HUES48 (cell line): ENCODE data around the gene ACTG1.

Experiments
- H3K27ac ChIP-seq: one replicate; pipeline ENCODE4 v1.7.0; 2013; ENCODE audit warnings: low read depth, low read length, inconsistent platforms
- H3K27me3 ChIP-seq: 2 replicates; pipeline ENCODE4 v1.6.1; 2013; ENCODE audit warnings: mild to moderate bottlenecking, low read length; ENCODE audit not compliant: control insufficient read depth, insufficient read depth
- H3K36me3 ChIP-seq: 2 replicates; pipeline ENCODE4 v1.6.1; 2013; ENCODE audit warnings: low read length; ENCODE audit not compliant: control insufficient read depth, insufficient read depth
- H3K4me1 ChIP-seq: 2 replicates; pipeline ENCODE4 v1.6.1; 2013; ENCODE audit warnings: mild to moderate bottlenecking, low read length; ENCODE audit not compliant: control insufficient read depth, insufficient read depth
- H3K4me3 ChIP-seq: 2 replicates; pipeline ENCODE4 v1.5.1; 2013; ENCODE audit warnings: mild to moderate bottlenecking, low read depth, low read length
- H3K9ac ChIP-seq: 2 replicates; pipeline ENCODE4 v1.6.1; 2013; ENCODE audit warnings: mild to moderate bottlenecking, low read depth, low read length, moderate library complexity
- H3K9me3 ChIP-seq: 2 replicates; pipeline ENCODE4 v1.6.1; 2013; ENCODE audit warnings: low read length; ENCODE audit not compliant: control insufficient read depth, insufficient read depth

The ACTG1 gene

GRCh38 chr17:81473019-81473418 is 39.6 kb downstream of the ACTG1 start:
- H3K9me3 ChIP-seq = no peaks in the 10 kb centered on the region
- no peaks in the 10 kb centered on the region for H3K4me1 ChIP-seq
- no peaks in the 10 kb centered on the region; the same call in 1 of the 2 replicates for H3K27me3 ChIP-seq
- no peaks in the 10 kb centered on the region for H3K36me3 ChIP-seq
- no peak overlapping the region for H3K4me3 ChIP-seq
- no peak overlapping the region for H3K27ac ChIP-seq
- H3K9ac ChIP-seq = no peak overlapping the region

GRCh38 chr17:81471818-81472456 is 40.7 kb downstream of the ACTG1 start:
- Histone ChIP-seq H3K36me3 (no peaks in the 10 kb centered on the region), H3K9me3 (no peaks in the 10 kb centered on the region), H3K4me3 (no peak overlapping the region), H3K27me3 (no peaks in the 10 kb centered on the region), H3K4me1 (no peaks in the 10 kb centered on the region), H3K9ac (no peak overlapping the region), H3K27ac (no peak overlapping the region)

DNA sequence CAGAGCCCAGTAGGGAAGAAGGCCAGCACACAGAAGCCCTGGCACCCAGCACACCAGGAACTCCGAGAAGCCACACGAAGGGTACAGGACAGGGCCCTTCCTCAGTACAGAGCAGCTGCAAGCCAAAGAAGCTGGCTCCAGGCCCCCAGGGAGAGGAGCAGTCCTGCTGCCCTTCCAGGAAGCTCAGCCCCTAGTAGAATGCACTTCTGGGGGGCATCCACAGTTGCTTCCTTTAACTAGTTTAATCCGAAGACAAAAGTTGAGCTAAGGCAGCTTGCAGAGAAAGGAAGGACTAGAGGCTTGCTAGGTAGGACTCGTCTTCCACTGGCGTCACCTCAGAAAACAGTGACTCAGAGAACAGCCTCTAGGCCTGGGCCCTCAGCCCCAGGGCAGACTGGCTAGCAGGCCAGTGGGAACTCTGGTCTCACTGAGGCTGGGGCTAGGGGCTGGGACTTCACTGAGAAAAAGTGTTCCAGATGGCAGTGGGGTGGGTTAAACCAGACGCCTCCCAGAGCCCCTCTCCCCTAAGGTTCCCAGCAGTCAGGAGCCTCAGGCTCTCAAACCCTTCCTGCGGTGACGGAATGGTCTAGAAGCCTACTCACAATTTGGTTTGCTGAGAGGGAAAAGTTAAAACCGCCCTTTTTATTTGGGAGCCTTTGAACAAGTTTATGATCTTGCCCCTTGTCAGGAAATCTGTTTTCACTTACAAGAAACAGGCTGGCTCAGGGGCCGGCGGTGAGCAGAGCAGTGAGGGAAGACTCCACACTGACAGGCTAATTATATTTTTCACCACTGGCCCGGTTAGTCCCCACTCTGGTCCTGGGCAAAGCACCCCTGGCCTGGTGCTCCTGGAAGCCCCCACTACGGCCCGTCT is 41.4 kb downstream of the ACTG1 start:
- Histone ChIP-seq H3K36me3 (no peaks in the 10 kb centered on the region), H3K9ac (no peak overlapping the region), H3K27me3 (no peaks in the 10 kb centered on the region), H3K9me3 (no peaks in the 10 kb centered on the region), H3K4me1 (no peaks in the 10 kb centered on the region), H3K4me3 (no peak overlapping the region), H3K27ac (no peak overlapping the region)

DNA sequence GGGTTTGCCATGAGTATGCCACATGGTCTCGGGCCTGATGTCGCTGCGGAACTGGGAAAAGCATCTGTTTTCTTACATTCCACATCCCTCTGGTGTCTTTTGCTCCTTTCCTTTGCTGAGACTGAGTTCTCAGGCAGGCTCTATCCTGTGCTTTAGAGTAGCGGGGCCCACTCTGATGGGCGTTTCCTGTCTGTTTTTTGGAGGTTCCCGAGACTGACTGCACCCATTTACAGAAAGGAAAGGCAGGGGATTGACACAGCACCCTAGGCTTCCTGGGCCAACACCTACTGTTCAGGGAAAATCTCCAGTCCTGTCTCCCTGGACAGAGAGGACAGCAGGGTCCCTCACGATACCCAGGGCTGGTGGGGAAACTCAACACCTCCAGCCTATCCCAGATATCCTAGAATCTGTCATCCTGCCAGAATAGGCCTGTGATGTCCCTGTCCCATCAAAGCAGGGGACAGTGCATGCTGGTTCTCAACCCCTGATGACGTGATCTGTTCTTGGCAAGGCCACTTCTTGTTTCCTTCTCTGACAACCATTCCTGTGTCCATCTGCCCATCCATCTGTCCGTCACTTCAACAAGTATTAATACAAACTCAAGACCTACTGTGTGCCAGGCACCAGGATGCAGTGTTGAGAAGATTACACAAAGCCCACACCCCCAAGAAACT is 42.2 kb downstream of the ACTG1 start:
- no peaks in the 10 kb centered on the region for H3K9me3 ChIP-seq
- no peaks in the 10 kb centered on the region for H3K27me3 ChIP-seq
- H3K4me1 ChIP-seq = no peaks in the 10 kb centered on the region
- no peaks in the 10 kb centered on the region for H3K36me3 ChIP-seq
- no peak overlapping the region for H3K9ac ChIP-seq
- no peak overlapping the region for H3K4me3 ChIP-seq
- H3K27ac ChIP-seq = no peak overlapping the region

DNA sequence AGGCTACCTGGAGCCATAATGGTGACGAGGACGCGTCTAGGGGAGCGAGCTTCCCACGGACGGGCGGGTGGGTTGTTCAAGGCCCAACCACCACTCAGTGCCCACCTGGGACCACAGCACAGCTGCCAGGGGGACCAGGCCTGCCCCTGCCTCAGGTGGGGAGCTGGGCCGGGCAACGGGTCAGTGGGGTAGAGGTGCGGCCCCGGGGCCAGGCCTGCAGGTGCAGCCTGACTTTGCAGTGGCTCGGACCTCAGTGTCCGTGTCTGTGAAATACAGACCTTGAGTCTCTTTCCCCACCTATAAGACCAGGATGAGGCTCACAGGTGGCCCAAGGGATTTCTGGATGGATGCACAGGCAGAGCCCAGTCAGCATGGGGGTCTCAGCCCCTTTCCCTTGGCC is 43.3 kb downstream of the ACTG1 start:
- no peak overlapping the region for H3K27ac ChIP-seq
- H3K4me3 ChIP-seq = no peak overlapping the region
- H3K9ac ChIP-seq = no peak overlapping the region
- H3K36me3 ChIP-seq = no peaks in the 10 kb centered on the region
- H3K9me3 ChIP-seq = no peaks in the 10 kb centered on the region
- H3K27me3 ChIP-seq = no peaks in the 10 kb centered on the region
- H3K4me1 ChIP-seq = no peaks in the 10 kb centered on the region

GRCh38 chr17:81468770-81469121 is 43.9 kb downstream of the ACTG1 start:
- H3K4me1 ChIP-seq = no peaks in the 10 kb centered on the region
- H3K9me3 ChIP-seq = no peaks in the 10 kb centered on the region
- no peaks in the 10 kb centered on the region for H3K27me3 ChIP-seq
- no peak overlapping the region for H3K27ac ChIP-seq
- H3K9ac ChIP-seq = no peak overlapping the region
- no peaks in the 10 kb centered on the region for H3K36me3 ChIP-seq
- no peak overlapping the region for H3K4me3 ChIP-seq

GRCh38 chr17:81468111-81468769 is 44.4 kb downstream of the ACTG1 start:
- H3K4me3 ChIP-seq = no peak overlapping the region
- no peaks in the 10 kb centered on the region for H3K36me3 ChIP-seq
- no peak overlapping the region for H3K27ac ChIP-seq
- H3K9me3 ChIP-seq = no peaks in the 10 kb centered on the region
- H3K27me3 ChIP-seq = no peaks in the 10 kb centered on the region
- no peaks in the 10 kb centered on the region for H3K4me1 ChIP-seq
- no peak overlapping the region for H3K9ac ChIP-seq

- H3K9me3 ChIP-seq = no peaks in the 10 kb centered on the region
- H3K9ac ChIP-seq = no peak overlapping the region
- H3K27ac ChIP-seq = no peak overlapping the region
- no peaks in the 10 kb centered on the region for H3K27me3 ChIP-seq
- H3K36me3 ChIP-seq = no peaks in the 10 kb centered on the region
- H3K4me3 ChIP-seq = no peak overlapping the region
- H3K4me1 ChIP-seq = no peaks in the 10 kb centered on the region
These were observed 45.8 kb downstream of the ACTG1 start for GRCh38 chr17:81466564-81467472.

GRCh38 chr17:81465910-81466309 is 46.7 kb downstream of the ACTG1 start:
- no peak overlapping the region for H3K27ac ChIP-seq

GRCh38 chr17:81464586-81464985 is 48.0 kb downstream of the ACTG1 start:
- Histone ChIP-seq H3K4me1 (no peaks in the 10 kb centered on the region), H3K9ac (no peak overlapping the region), H3K4me3 (no peak overlapping the region), H3K27ac (no peak overlapping the region), H3K27me3 (no peaks in the 10 kb centered on the region), H3K36me3 (no peaks in the 10 kb centered on the region), H3K9me3 (no peaks in the 10 kb centered on the region)

More at GRCh38 chr17:81465910-81466309, 46.7 kb downstream of the ACTG1 start:
- Histone ChIP-seq H3K9me3 (no peaks in the 10 kb centered on the region), H3K27me3 (no peaks in the 10 kb centered on the region), H3K36me3 (no peaks in the 10 kb centered on the region), H3K4me1 (no peaks in the 10 kb centered on the region), H3K9ac (no peak overlapping the region), H3K4me3 (no peak overlapping the region)
